Colonic mucosa (tissue), 4 donors: ENCODE measurements around the gene CAMSAP1. TPM values are rescaled to one million over a fixed set of nuclear protein-coding genes. Genes with fewer than 3 reads are reported as not detected.

Experiments used
- DNase-seq: peaks from one replicate; pipeline ENCODE4 v3.0.0-alpha.2; 2020
- H3K27ac ChIP-seq: fragments of 200-600 bp; one replicate; pipeline ENCODE4 v1.8.0; 2021
- H3K27me3 ChIP-seq: fragments of 200-600 bp; one replicate; pipeline ENCODE4 v1.8.0; 2021
- H3K36me3 ChIP-seq: fragments of 200-600 bp; one replicate; pipeline ENCODE4 v1.8.0; 2021
- H3K4me1 ChIP-seq: fragments of 200-600 bp; one replicate; pipeline ENCODE4 v1.8.0; 2021; ENCODE audit warnings: mild to moderate bottlenecking
- H3K4me3 ChIP-seq: fragments of 200-600 bp; one replicate; pipeline ENCODE4 v1.8.0; 2021
- H3K9ac ChIP-seq, 2 donors: one replicate each; pipeline ENCODE4 v1.7.0; 2013; ENCODE audit warnings: control low read depth in 2 of 2, low read depth in 2 of 2, low read length in 2 of 2
- H3K9me3 ChIP-seq: fragments of 200-600 bp; one replicate; pipeline ENCODE4 v1.8.0; 2021
- intact Hi-C: fragments of 100-400 bp; cut with DNase I; formaldehyde crosslinking; loops from one replicate; pipeline ENCODE4 v1.14.1; 2022
- total RNA-seq, 2 donors: library from RNA; stranded (reverse); fragmentation: NEBNext Ultra II Directional in 1 of 2; extraction: Animal tissue kit (Norgen Biotek cat#: 25700) in 1 of 2; gene quantifications; one replicate each; pipeline ENCODE4 v1.2.1, GENCODE V29; 2021
- TF ChIP-seq, protein P1 (sequence below): fragments of 200-600 bp; IDR thresholded peaks from one replicate; pipeline ENCODE4 v1.8.0; 2022; ENCODE audit warnings: antibody characterized with exemption, mild to moderate bottlenecking
- donor health status: healthy.
- donor health status: DM: no; HTN: no; CAD: no.
- donor health status: DM: no; HTN: no; CAD: no.

Gene CAMSAP1
- total RNA-seq, 2 donors from 2014 or later: 14.0 to 14.4 TPM

DNA sequence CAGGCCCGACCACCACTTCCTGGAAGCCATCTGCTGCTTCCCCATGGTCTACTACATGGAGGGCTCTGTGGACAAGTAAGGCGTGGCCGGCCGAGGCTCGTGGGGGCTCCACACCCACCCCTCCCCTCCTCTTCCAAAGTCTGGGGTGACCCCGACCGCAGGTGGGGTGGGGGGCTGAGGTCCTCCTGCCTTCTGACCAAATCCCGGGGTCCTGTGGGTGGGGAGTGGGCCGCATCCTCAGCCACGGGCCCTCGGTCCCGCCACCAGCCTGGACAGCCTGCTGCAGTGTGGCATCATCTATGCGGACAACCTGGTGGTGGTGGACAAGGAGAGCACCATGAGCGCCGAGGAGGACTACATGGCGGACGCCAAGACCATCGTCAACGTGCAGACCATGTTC is 128.9 kb downstream of the CAMSAP1 start:
- Histone ChIP-seq H3K9ac (no peak overlapping the region), H3K4me3 (no peak overlapping the region), H3K4me1 (no peaks in the 10 kb centered on the region), H3K36me3 (no peaks in the 10 kb centered on the region), H3K27ac (no peak overlapping the region), H3K9me3 (no peaks in the 10 kb centered on the region), H3K27me3 (no peaks in the 10 kb centered on the region)
- intact Hi-C loops: no loop called here
- TF ChIP-seq, protein P1, sequence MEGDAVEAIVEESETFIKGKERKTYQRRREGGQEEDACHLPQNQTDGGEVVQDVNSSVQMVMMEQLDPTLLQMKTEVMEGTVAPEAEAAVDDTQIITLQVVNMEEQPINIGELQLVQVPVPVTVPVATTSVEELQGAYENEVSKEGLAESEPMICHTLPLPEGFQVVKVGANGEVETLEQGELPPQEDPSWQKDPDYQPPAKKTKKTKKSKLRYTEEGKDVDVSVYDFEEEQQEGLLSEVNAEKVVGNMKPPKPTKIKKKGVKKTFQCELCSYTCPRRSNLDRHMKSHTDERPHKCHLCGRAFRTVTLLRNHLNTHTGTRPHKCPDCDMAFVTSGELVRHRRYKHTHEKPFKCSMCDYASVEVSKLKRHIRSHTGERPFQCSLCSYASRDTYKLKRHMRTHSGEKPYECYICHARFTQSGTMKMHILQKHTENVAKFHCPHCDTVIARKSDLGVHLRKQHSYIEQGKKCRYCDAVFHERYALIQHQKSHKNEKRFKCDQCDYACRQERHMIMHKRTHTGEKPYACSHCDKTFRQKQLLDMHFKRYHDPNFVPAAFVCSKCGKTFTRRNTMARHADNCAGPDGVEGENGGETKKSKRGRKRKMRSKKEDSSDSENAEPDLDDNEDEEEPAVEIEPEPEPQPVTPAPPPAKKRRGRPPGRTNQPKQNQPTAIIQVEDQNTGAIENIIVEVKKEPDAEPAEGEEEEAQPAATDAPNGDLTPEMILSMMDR: no peak
- no peak for DNase-seq

- H3K27ac ChIP-seq: no peak overlapping the region
- TF ChIP-seq, protein P1: no peak
Observed at GRCh38 chr9:135777623-135778177, 129.6 kb downstream of the CAMSAP1 start.

DNA sequence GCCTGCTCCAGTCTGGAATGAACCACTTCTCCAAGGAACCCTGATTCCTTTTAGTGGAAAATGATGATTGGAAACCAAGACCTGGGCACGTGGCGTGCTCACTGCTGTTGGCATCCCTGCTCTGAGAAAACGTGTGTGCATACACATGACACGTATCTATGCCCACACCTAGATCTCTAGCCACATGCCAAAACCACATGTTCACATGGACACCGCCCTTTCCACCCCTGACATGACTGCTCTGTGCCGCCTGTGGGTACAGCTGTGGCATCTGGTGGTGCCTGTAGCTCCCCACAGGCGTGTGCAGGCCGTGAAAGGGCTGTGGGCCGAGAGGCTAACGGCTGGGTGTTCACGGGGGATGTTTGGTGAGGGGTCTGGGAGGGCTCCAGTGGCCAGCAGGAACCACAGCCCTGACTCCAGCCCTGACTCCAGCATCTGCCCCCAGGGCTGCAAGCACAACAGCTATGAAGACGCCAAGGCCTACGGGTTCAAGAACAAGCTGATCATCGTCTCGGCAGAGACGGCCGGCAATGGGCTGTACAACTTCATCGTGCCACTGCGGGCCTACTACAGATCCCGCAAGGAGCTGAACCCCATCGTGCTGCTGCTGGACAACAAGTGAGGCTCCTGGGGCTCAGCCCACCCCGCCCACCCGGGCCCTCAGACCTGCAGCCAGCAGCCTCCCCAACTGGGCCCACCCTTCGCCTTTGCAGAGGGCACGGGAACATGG is 130.3 kb downstream of the CAMSAP1 start:
- Histone ChIP-seq H3K9ac (no peak overlapping the region), H3K4me3 (no peak overlapping the region), H3K9me3 (no peaks in the 10 kb centered on the region), H3K4me1 (no peaks in the 10 kb centered on the region), H3K36me3 (no peaks in the 10 kb centered on the region), H3K27ac (no peak overlapping the region), H3K27me3 (no peaks in the 10 kb centered on the region)
- DNase-seq: no peak
- intact Hi-C loops: no loop called here
- TF ChIP-seq, protein P1: no peak

More at GRCh38 chr9:135777623-135778177, 129.6 kb downstream of the CAMSAP1 start:
- no peaks in the 10 kb centered on the region for H3K4me1 ChIP-seq
- H3K9me3 ChIP-seq: no peaks in the 10 kb centered on the region
- intact Hi-C loops: no loop called here
- DNase-seq: no peak
- no peaks in the 10 kb centered on the region for H3K27me3 ChIP-seq
- no peak overlapping the region for H3K4me3 ChIP-seq
- no peaks in the 10 kb centered on the region for H3K36me3 ChIP-seq
- H3K9ac ChIP-seq: no peak overlapping the region

DNA sequence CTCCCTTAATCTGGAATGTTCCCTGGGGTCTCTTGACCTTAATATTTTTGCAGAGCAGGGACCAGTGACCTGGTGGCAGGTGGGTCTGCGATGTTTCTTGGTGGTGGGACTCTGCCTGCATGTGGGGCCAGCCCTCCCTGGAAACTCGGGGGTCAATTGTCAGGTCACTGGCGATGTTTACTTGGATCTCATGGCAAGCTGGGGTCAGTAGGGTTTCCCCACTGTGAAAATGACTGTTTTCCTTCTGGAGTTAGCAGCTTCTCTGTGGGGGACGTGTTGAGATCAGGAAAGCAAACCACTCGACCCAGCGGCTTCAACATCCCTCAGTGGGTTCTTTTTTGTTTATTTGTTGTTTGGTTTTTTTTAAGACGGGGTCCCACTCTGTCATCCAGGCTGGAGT is 131.4 kb downstream of the CAMSAP1 start:
- intact Hi-C loops: no loop called here
- no peak for DNase-seq
- Histone ChIP-seq H3K9me3 (no peaks in the 10 kb centered on the region), H3K4me1 (no peaks in the 10 kb centered on the region), H3K4me3 (no peak overlapping the region), H3K36me3 (no peaks in the 10 kb centered on the region), H3K9ac (no peak overlapping the region), H3K27ac (no peak overlapping the region), H3K27me3 (no peaks in the 10 kb centered on the region)
- TF ChIP-seq, protein P1: no peak

DNA sequence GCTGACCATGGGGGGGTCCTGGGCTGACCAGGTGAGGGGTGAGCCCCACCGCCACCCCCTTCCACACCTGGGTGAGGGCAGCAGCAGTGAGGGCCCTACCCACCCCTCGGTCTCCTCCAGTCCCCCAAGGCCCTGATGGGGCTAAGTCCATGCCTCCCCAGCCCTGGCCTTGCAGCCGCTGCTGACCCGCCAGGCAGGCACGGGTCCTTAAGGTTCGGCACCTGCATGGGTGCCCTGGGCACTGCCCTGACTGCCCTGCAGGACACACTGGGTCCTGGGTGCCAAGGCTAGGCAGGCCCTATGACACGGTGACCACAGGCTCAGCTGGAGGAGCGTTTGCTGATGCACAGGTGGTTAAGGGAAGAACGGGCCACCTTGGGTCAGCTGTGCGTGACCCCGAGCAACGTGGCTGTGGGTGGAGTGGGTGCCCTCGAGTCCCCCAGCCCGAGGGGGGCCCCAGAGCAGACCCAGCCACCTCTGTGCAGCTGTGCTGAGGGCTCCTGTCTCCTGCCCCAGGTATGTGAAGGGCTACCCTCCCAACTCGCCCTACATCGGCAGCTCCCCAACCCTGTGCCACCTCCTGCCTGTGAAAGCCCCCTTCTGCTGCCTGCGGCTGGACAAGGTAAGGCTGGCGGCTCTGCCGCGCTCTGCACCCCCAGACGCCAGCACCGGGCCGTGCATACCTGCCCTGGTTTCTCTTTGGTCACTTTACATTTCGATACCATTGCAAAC is 132.4 kb downstream of the CAMSAP1 start:
- Histone ChIP-seq H3K4me1 (no peaks in the 10 kb centered on the region), H3K27ac (no peak overlapping the region), H3K9ac (no peak overlapping the region), H3K9me3 (no peaks in the 10 kb centered on the region), H3K27me3 (no peaks in the 10 kb centered on the region), H3K36me3 (no peaks in the 10 kb centered on the region), H3K4me3 (no peak overlapping the region)
- intact Hi-C loops: no loop called here
- DNase-seq: no peak
- TF ChIP-seq, protein P1: no peak
